Central memory CD8-positive, alpha-beta T cell (primary cell): Measurements from ENCODE around the gene RNU6-9.
A peak's percentile ranks its signal among the peaks of the same experiment; 100 is the strongest.
"Not testable (repeated sequence)": the region's sequence is repeated elsewhere in the genome, so short reads cannot be mapped to it uniquely, and the experiment has no call there.

Source experiments
- ATAC-seq: fragments of 150-1000 bp; cut with Tn5 transposase; replicated peaks from 2 replicates; pipeline ENCODE4 v1.10.0; 2022; ENCODE audit warnings: mild to moderate bottlenecking, moderate FRiP score, moderate number of reproducible peaks; ENCODE audit not compliant: poor library complexity, severe bottlenecking; ENCODE audit errors: extremely low read depth
- DNase-seq, 2 donors: peaks; one replicate each; pipeline ENCODE4 v3.0.0; 2021; ENCODE audit warnings: low spot score in 2 of 2
- H3K27ac Mint-ChIP-seq: one replicate; pipeline ENCODE4 v1.8.0; 2022; ENCODE audit warnings: low read depth, mild to moderate bottlenecking, moderate library complexity, mixed read lengths
- H3K27me3 Mint-ChIP-seq: one replicate; pipeline ENCODE4 v1.8.0; 2022; ENCODE audit warnings: mixed read lengths
- H3K36me3 Mint-ChIP-seq: one replicate; pipeline ENCODE4 v1.8.0; 2022; ENCODE audit warnings: mild to moderate bottlenecking, moderate library complexity, mixed read lengths; ENCODE audit not compliant: insufficient read depth
- H3K4me1 Mint-ChIP-seq: one replicate; pipeline ENCODE4 v1.8.0; 2022; ENCODE audit warnings: mixed read lengths
- H3K4me3 Mint-ChIP-seq: one replicate; pipeline ENCODE4 v1.8.0; 2022; ENCODE audit warnings: mild to moderate bottlenecking, moderate library complexity, mixed read lengths
- H3K9me3 Mint-ChIP-seq: one replicate; pipeline ENCODE4 v1.8.0; 2022; ENCODE audit warnings: mixed read lengths

The RNU6-9 gene

DNA sequence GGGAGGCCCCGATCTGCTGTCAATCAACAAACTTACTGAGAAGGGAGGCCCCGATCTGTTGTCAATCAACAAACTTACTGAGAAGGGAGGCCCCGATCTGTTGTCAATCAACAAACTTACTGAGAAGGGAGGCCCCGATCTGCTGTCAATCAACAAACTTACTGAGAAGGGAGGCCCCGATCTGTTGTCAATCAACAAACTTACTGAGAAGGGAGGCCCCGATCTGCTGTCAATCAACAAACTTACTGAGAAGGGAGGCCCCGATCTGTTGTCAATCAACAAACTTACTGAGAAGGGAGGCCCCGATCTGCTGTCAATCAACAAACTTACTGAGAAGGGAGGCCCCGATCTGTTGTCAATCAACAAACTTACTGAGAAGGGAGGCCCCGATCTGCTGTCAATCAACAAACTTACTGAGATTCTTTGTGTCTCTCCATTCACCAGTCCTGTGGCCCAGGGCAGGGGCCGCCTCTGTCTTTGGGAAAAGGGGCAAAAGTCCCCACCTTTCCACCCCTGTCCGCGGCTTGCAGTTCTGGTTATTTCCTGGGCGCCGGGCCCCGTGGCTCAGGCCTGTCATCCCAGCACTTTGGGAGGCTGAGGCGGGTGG, 39.6 kb upstream of the RNU6-9 start:
- not testable (repeated sequence) for H3K4me3 Mint-ChIP-seq, H3K27ac Mint-ChIP-seq, ATAC-seq, H3K36me3 Mint-ChIP-seq, H3K9me3 Mint-ChIP-seq, H3K4me1 Mint-ChIP-seq, DNase-seq
- peaks cover 22% of the 10 kb centered on the region for H3K27me3 Mint-ChIP-seq

DNA sequence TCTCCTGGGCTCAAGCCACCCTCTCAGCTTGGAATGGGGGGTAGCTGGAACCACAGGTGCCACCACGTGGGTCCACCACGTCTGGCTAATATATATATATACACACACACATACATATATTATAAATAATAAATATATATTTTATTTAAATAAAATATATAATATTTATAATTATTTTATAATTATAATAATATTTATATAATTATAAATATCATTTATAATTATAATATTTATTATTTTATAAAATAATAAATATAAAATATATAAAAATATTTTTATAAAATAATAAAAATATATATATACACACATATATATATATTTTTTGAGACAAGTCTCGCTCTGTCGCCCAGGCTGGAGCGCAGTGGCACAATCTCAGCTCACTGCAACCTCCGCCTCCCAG, 38.7 kb upstream of the RNU6-9 start:
- DNase-seq (no peak), ATAC-seq (no peak)
- Mint-ChIP-seq H3K27me3 (peaks cover 18% of the 10 kb centered on the region), H3K4me3 (no peak overlapping the region), H3K4me1 (no peaks in the 10 kb centered on the region), H3K9me3 (no peaks in the 10 kb centered on the region), H3K36me3 (peaks cover 2% of the 10 kb centered on the region), H3K27ac (no peak overlapping the region)

DNA sequence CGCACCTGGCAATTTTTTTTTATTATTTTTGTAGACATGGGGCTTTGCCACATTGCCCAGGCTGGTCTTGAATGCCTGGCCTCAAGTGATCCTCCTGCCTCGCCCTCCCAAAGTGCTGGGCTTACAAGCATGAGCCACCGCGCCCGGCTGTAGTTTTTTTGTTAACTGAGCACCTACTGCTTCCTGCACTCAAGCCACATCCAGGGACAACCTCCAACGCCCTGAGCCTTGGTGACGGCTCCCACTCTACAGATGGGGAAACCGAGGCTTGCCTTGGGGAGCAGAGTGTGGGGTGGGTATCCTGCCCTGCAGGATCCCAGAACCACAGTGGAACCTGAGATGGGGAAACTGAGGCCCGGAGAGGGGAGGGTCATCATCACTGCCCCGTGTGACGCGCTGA, 38.1 kb upstream of the RNU6-9 start:
- Mint-ChIP-seq H3K36me3 (peaks cover 2% of the 10 kb centered on the region), H3K4me3 (no peak overlapping the region), H3K9me3 (no peaks in the 10 kb centered on the region), H3K27ac (no peak overlapping the region), H3K27me3 (peaks cover 13% of the 10 kb centered on the region), H3K4me1 (no peaks in the 10 kb centered on the region)
- DNase-seq: no peak
- no peak for ATAC-seq

DNA sequence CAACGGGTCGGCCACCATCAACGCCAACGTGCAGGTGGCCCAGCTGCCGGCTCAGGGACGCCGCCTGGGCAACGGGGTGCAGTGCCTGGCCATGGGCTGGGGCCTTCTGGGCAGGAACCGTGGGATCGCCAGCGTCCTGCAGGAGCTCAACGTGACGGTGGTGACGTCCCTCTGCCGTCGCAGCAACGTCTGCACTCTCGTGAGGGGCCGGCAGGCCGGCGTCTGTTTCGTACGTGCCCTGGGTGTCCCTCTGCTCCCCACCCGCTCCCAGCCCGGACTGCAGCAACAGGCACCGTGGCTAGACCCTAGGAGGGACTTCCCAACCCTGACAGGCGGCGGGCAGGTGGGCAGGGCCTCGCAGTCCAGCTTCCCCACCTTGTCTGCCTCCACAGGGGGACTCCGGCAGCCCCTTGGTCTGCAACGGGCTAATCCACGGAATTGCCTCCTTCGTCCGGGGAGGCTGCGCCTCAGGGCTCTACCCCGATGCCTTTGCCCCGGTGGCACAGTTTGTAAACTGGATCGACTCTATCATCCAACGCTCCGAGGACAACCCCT, 37.6 kb upstream of the RNU6-9 start:
- no peak for ATAC-seq
- no peak for DNase-seq
- Mint-ChIP-seq H3K9me3 (no peaks in the 10 kb centered on the region), H3K27ac (no peak overlapping the region), H3K4me3 (no peak overlapping the region), H3K36me3 (peaks cover 4% of the 10 kb centered on the region), H3K27me3 (peaks cover 13% of the 10 kb centered on the region), H3K4me1 (no peaks in the 10 kb centered on the region)

DNA sequence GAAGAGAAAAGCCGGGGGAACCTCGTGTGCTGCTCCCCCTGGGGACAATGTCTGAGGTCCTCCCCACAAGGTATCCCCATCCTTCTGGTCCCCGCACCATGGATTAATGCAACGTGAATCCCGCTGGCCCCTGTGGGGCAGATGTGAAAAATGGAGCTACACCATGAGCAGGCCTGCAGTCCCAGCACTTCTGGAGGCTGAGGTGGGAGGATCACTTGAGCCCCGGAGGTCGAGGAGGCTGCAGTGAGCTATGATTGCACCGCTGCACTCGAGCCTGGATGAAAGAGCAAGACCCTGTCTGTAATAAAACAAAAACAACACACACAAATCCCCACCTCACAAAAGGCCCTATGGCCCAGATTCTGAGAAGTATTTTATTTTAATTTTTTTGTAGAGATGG, 35.0 kb upstream of the RNU6-9 start:
- Mint-ChIP-seq H3K27me3 (peaks cover 13% of the 10 kb centered on the region), H3K36me3 (peaks cover 8% of the 10 kb centered on the region), H3K9me3 (no peaks in the 10 kb centered on the region), H3K27ac (no peak overlapping the region), H3K4me3 (no peak overlapping the region), H3K4me1 (peaks cover 10% of the 10 kb centered on the region)
- no peak for ATAC-seq
- no peak for DNase-seq

DNA sequence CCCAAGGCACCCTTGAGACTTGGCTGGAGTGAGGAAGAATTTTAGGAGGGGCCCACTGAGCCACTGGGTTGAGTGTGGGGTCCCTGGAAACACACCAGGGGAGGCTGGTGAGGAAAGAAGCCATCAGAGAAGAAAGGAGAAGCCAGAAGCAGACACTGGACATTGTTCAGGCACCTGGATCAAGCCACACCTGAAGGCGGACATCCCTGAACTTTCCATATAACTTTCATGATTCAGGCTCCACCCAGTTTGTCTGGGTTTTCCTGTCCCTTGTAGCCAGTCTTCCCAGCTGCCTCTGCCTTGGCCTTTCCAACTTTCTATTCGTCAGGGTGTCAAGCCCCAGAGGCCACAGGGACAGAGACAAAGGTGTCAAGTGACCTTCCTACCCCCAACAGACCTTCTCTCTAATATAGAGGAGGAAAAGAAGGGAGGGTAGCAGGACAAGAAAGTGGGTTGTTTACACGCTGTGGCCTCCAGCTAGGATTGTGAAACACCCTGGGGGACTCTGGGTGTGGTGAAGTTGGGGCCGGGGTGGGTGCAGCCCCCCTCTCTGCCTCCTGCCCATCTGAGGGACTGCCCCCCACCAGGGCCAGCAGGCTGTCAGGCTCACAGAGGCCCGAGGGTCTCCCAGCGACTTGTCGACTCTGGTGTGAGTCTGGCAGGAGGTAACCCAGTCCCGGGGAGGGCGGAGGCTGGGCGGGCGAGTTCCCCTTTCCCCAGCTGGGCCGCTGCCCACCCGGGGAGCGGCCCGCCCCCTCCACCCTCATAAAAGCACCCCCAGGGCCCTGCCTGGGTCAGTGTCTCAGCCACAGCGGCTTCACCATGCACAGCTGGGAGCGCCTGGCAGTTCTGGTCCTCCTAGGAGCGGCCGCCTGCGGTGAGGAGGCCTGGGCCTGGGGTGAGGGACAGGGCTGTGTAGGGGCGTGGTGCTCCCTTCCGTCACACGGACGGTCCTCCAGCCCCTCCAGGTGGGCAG, 34.1 kb upstream of the RNU6-9 start, which contains the start of gene CFD:
CFD (plus strand) TSS at position 797 of the 976 bp plus-strand sequence; CDS start at position 823, 26 bp downstream.
- DNase-seq (no peak), ATAC-seq (no peak)
- Mint-ChIP-seq H3K36me3 (peaks cover 11% of the 10 kb centered on the region), H3K27me3 (peaks cover 13% of the 10 kb centered on the region), H3K9me3 (no peaks in the 10 kb centered on the region), H3K27ac (peak within 1 kb of the TSS; percentile 10), H3K4me1 (peaks cover 10% of the 10 kb centered on the region), H3K4me3 (peak within 1 kb of the TSS; percentile 20)

DNA sequence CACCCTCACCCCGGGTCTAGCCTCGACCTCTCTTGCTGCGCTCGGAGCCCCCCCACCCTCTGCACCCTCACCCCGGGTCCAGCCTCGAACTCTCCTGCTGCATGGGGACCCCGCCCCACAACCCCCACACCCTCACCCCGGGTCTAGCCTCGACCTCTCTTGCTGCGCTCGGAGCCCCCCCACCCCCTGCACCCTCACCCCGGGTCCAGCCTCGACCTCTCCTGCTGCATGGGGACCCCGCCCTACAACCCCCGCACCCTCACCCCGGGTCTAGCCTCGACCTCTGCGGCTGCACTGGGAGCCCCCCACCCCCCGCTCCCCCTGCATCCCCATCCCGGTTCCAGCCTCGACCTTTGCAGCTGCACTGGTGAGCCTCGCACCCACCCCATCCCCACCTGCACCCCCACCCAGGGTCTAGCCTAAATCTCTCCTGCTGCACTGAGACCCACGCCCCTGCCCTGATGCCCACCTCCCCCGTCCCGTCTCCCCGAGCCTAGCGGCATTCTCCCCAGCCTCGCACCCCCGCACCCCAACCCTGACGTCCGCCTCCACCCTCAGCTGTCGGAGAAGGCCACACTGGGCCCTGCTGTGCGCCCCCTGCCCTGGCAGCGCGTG, 32.0 kb upstream of the RNU6-9 start:
- Mint-ChIP-seq H3K27me3 (peaks cover 13% of the 10 kb centered on the region), H3K9me3 (no peaks in the 10 kb centered on the region), H3K4me1 (peaks cover 10% of the 10 kb centered on the region), H3K36me3 (peaks cover 9% of the 10 kb centered on the region), H3K4me3 (peak overlapping the region; percentile 20), H3K27ac (no peak overlapping the region)
- ATAC-seq: no peak
- no peak for DNase-seq

DNA sequence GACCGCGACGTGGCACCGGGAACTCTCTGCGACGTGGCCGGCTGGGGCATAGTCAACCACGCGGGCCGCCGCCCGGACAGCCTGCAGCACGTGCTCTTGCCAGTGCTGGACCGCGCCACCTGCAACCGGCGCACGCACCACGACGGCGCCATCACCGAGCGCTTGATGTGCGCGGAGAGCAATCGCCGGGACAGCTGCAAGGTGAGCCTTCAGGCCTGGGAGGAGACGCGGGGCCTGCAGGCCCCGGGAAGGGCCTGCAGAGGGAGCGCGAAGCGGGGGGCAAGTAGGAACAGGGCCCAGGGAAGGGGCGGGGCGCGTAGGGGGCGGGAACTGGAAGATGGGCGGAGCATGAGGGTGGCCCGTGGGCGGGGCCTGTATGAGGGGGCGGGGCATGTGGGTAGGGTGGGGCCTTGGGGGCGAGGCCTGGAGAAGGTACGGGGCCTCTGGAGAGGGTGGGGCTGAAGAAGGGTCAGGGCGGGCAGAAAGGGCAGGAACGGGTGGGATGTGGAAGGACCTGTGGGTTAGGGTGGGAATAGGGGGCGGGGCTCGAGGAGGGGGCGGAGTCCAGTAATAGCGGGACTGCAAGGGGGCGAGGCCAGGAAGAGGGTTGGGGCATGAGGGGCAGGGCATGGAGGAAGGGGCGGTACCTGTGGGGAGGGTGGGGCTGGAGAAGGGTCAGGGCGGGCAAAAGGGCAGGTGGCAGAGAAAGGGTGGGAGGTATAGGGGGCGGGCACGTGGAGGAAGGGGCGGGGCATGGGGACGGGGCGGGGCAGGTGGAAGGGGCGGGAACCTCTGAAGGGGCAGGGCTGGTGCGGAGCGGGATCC, 31.3 kb upstream of the RNU6-9 start:
- Mint-ChIP-seq H3K4me1 (peaks cover 10% of the 10 kb centered on the region), H3K9me3 (no peaks in the 10 kb centered on the region), H3K27me3 (peaks cover 13% of the 10 kb centered on the region), H3K36me3 (peaks cover 10% of the 10 kb centered on the region), H3K4me3 (peak overlapping the region; percentile 74), H3K27ac (peak overlapping the region; percentile 84)
- peak in 1 of 2 donors; percentile 49 for DNase-seq
- peak; percentile 35 for ATAC-seq

DNA sequence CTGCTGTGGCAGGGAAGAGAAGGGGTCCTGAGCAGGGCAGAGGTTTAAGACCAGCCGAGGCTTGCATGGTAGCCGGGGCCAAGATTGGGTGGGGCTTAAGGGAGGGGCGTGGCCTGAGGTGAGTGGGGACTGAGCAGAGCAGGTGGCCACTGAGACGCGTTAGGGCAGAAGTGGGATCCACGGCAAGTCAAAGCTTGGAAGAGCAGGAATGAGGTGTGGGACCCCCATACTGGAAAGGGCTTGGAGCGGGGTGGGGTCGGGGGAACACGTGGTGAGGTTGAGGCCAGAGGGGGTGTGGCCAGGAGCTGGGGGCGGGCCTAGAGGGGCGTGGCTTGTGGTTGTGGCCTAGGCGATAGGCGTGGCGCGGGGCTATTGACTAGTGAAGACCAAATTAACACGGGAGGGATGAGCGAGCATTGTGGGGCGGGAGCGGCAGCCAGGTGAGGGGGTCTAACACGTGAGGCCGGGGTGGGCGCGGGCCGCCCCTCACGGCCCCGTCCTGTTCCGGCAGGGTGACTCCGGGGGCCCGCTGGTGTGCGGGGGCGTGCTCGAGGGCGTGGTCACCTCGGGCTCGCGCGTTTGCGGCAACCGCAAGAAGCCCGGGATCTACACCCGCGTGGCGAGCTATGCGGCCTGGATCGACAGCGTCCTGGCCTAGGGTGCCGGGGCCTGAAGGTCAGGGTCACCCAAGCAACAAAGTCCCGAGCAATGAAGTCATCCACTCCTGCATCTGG, 30.5 kb upstream of the RNU6-9 start:
- peak overlapping the region; percentile 84 for H3K27ac Mint-ChIP-seq
- H3K4me1 Mint-ChIP-seq: peaks cover 10% of the 10 kb centered on the region
- peak overlapping the region; percentile 74 for H3K4me3 Mint-ChIP-seq
- DNase-seq (peak; percentile 74 to 77), ATAC-seq (peak; percentile 63)
- peaks cover 13% of the 10 kb centered on the region for H3K27me3 Mint-ChIP-seq
- no peaks in the 10 kb centered on the region for H3K9me3 Mint-ChIP-seq
- peaks cover 10% of the 10 kb centered on the region for H3K36me3 Mint-ChIP-seq

DNA sequence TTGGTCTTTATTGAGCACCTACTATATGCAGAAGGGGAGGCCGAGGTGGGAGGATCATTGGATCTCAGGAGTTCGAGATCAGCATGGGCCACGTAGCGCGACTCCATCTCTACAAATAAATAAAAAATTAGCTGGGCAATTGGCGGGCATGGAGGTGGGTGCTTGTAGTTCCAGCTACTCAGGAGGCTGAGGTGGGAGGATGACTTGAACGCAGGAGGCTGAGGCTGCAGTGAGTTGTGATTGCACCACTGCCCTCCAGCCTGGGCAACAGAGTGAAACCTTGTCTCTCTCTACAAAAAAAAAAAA, 30.0 kb upstream of the RNU6-9 start:
- H3K4me3 Mint-ChIP-seq: peak overlapping the region; percentile 74
- DNase-seq (no peak), ATAC-seq (no peak)
- peaks cover 10% of the 10 kb centered on the region for H3K4me1 Mint-ChIP-seq
- peak overlapping the region; percentile 75 for H3K27ac Mint-ChIP-seq
- H3K27me3 Mint-ChIP-seq: peaks cover 9% of the 10 kb centered on the region
- H3K9me3 Mint-ChIP-seq: no peaks in the 10 kb centered on the region
- peaks cover 10% of the 10 kb centered on the region for H3K36me3 Mint-ChIP-seq

DNA sequence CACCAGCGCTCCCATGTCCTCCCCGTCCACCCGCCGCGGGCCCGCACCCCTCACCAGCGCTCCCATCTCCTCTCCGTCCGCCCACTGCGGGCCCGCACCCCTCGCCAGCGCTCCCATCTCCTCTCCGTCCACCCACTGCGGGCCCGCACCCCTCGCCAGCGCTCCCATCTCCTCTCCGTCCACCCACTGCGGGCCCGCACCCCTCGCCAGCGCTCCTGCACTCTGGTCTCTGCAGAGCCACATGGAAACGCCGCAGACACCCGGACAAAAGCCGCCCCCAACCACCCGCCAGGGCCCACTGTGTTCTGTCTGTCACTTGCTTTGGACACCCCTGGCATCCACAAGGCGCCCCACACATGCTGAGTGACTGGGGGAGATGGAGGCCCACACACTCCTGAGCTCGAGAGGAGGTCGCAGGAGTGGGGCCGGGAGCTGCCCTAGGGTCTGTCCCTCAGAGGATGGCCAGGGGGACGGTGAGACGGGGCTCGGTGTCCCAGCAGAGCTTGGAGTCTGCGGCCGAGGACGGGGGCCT, 26.4 kb upstream of the RNU6-9 start:
- Mint-ChIP-seq H3K27me3 (no peaks in the 10 kb centered on the region), H3K9me3 (no peaks in the 10 kb centered on the region), H3K36me3 (peaks cover 22% of the 10 kb centered on the region), H3K4me1 (peaks cover 10% of the 10 kb centered on the region), H3K4me3 (no peak overlapping the region), H3K27ac (no peak overlapping the region)
- DNase-seq: no peak
- ATAC-seq: no peak
